ENCODE results near the gene PAK1.

DNA sequence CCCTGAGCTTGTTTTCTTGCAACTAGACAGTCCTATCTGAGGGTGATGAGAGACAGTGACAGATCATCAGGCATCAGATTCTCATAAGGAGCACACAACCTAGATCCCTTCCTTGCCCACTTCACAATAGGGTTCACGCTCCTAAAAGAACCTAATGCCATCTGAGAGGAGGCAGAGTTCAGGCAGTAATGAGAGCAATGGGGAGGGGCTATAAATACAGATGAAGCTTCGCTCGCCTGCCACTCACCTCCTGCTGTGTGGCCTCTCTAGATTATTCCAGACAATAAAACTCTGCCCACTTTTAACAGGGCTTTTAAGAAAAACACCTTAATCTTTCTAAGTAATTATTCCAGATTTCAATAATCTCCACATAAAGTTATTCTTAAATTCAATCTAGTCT lies 43.9 kb upstream of the PAK1 start:
- TF ChIP-seq JUN (IDR thresholded peaks at IDR 0.05; ENCODE audit: borderline replicate concordance, insufficient read depth, insufficient read length, low read depth) (no peak), POLR2AphosphoS5 (IDR thresholded peaks at IDR 0.05; ENCODE audit: insufficient read depth, low read depth, low read length) (no peak), EZH2 (IDR thresholded peaks at IDR 0.05; ENCODE audit: borderline replicate concordance, low read depth, low read length, severe bottlenecking) (no peak), GATA2 (IDR thresholded peaks at IDR 0.05; ENCODE audit: insufficient read depth, insufficient read length, low read depth, low read length) (no peak), POLR2A (IDR thresholded peaks at IDR 0.05; ENCODE audit: low read depth, low read length) (no peak), MYC (IDR thresholded peaks at IDR 0.05; ENCODE audit: low read depth, low read length) (no peak)
- TF ChIP-seq, protein P1, sequence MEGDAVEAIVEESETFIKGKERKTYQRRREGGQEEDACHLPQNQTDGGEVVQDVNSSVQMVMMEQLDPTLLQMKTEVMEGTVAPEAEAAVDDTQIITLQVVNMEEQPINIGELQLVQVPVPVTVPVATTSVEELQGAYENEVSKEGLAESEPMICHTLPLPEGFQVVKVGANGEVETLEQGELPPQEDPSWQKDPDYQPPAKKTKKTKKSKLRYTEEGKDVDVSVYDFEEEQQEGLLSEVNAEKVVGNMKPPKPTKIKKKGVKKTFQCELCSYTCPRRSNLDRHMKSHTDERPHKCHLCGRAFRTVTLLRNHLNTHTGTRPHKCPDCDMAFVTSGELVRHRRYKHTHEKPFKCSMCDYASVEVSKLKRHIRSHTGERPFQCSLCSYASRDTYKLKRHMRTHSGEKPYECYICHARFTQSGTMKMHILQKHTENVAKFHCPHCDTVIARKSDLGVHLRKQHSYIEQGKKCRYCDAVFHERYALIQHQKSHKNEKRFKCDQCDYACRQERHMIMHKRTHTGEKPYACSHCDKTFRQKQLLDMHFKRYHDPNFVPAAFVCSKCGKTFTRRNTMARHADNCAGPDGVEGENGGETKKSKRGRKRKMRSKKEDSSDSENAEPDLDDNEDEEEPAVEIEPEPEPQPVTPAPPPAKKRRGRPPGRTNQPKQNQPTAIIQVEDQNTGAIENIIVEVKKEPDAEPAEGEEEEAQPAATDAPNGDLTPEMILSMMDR (IDR thresholded peaks at IDR 0.05; ENCODE audit: extremely low read depth in 1 of 2, insufficient read depth in 1 of 2, low read depth in 1 of 2, low read length in 2 of 2), result no peak

Measured in endothelial cell of umbilical vein (primary cell).